Upper lobe of left lung (tissue), 6 donors: ENCODE results near the gene CNNM3. TPM values are rescaled to one million over a fixed set of nuclear protein-coding genes. Genes with fewer than 3 reads are reported as not detected.

Experiments used
- ATAC-seq, 2 donors: fragments of 200-7000 bp; cut with Tn5 transposase; one replicate each; pipeline ENCODE4 v1.9.1; 2022; ENCODE audit warnings: mild to moderate bottlenecking in 2 of 2, moderate library complexity in 2 of 2; ENCODE audit not compliant: low FRiP score in 2 of 2
- DNase-seq, 2 donors: peaks; one replicate each; pipeline ENCODE4 v3.0.0-alpha.2; 2019 to 2020
- H3K27ac ChIP-seq, 4 donors: fragments of 200-600 bp; sonication (generic); one replicate each; pipeline ENCODE4 v1.5.1; 2016 to 2019
- H3K27me3 ChIP-seq, 4 donors: fragments of 200-600 bp; sonication (generic); one replicate each; pipeline ENCODE4 v1.5.1; 2017 to 2019
- H3K36me3 ChIP-seq, 4 donors: fragments of 200-600 bp; sonication (generic); one replicate each; pipeline ENCODE4 v1.5.1; 2016 to 2019
- H3K4me1 ChIP-seq, 4 donors: fragments of 200-600 bp; sonication (generic); one replicate each; pipeline ENCODE4 v1.5.1; 2018 to 2019
- H3K4me3 ChIP-seq, 4 donors: fragments of 200-600 bp; sonication (generic); one replicate each; pipeline ENCODE4 v1.5.1; 2017 to 2019; ENCODE audit warnings: mild to moderate bottlenecking in 2 of 4, moderate library complexity in 1 of 4
- H3K9me3 ChIP-seq, 4 donors: fragments of 200-600 bp; sonication (generic); one replicate each; pipeline ENCODE4 v1.5.1; 2018 to 2019
- CTCF ChIP-seq, 6 experiments: fragments of 450-650 bp in 4 of 6; fragments of 200-600 bp in 2 of 6; sonication (generic) in 2 of 6; IDR thresholded peaks; one replicate each; pipeline ENCODE4 v1.5.1; 2016 to 2019; ENCODE audit warnings: antibody characterized with exemption in 6 of 6
- EP300 ChIP-seq, 4 donors: sonication (generic); formaldehyde crosslinking; IDR thresholded peaks; one replicate each; pipeline ENCODE4 v1.5.1; 2017; ENCODE audit warnings: antibody characterized with exemption in 4 of 4, control low read depth in 2 of 4
- POLR2A ChIP-seq, 4 donors: fragments of 450-650 bp; IDR thresholded peaks; one replicate each; pipeline ENCODE4 v1.5.1; 2016 to 2017; ENCODE audit warnings: antibody characterized with exemption in 4 of 4, mild to moderate bottlenecking in 2 of 4
- POLR2AphosphoS5 ChIP-seq, 2 donors: sonication (generic); formaldehyde crosslinking; IDR thresholded peaks; one replicate each; pipeline ENCODE4 v1.5.1; 2017; ENCODE audit warnings: antibody characterized with exemption in 2 of 2
- WGBS, 2 donors: methylation state at CpG; one replicate each; pipeline ENCODE4 v1.1.5; 2017 to 2018; 5-methylcytosine and 5-hydroxymethylcytosine counted together
- total RNA-seq, 6 donors: library from RNA; depleted of rRNA in 4 of 6; stranded (reverse); fragments of >200 nt in 4 of 6; gene quantifications; one replicate each; pipeline versions ENCODE4 v1.1.0 to v1.2.1, GENCODE V29; 2016 to 2021
- donor health status: DM: no; HTN: no; CAD: no; lungs with moderate emphysema.
- donor health status: DM: no; HTN: yes; CAD: no; lungs with severe emphysema.

CNNM3 gene
- total RNA-seq, 6 donors from 2014 or later = 17.2 to 52.4 (median 26.5) TPM

DNA sequence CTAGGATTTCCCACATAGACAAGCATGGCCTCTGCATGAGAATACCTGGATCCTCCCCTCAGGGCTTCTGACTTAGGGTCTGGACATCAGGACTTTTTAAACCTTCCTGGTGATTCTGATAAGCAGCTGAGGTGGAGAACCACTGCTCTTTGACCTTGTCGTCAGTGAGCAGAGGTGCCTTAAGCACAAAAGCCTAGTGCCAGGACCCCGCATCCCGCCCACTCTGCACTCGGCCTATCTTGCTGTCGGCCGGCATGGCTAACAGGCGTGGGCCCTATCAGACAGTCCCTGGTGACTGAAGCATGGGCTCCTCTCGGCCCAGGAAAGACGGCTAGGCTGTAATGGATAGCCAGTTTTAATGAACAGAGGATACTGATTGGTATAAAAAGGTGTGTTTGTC lies 21.5 kb downstream of the CNNM3 start:
- H3K9me3 ChIP-seq = no peaks in the 10 kb centered on the region
- no peak overlapping the region for H3K27ac ChIP-seq
- ATAC-seq (no peak), DNase-seq (no peak)
- no peak for TF ChIP-seq EP300 (IDR thresholded peaks at IDR 0.05)
- TF ChIP-seq POLR2AphosphoS5 (IDR thresholded peaks at IDR 0.05) = no peak
- TF ChIP-seq CTCF (IDR thresholded peaks at IDR 0.05) = no peak
- no peak for TF ChIP-seq POLR2A (IDR thresholded peaks at IDR 0.05)
- 94 to 97% methylated on average over 6 to 9 of the region's 9 CpGs for WGBS, 2 donors
- no peak overlapping the region for H3K4me3 ChIP-seq
- H3K4me1 ChIP-seq = peaks cover 10 to 22% (median 18%) of the 10 kb centered on the region in 4 donors
- H3K36me3 ChIP-seq = peaks cover 3 to 33% (median 15%) of the 10 kb centered on the region in 4 donors
- no peaks in the 10 kb centered on the region for H3K27me3 ChIP-seq

GRCh38 chr2:96838345-96839292 lies 22.6 kb downstream of the CNNM3 start:
- no peak for ATAC-seq
- Histone ChIP-seq H3K27me3 (no peaks in the 10 kb centered on the region), H3K27ac (peak overlapping the region in 2 of 4 donors; percentile 7 to 9), H3K4me3 (peak overlapping the region in 1 of 4 donors; percentile 32), H3K9me3 (no peaks in the 10 kb centered on the region), H3K4me1 (peaks cover 4 to 13% (median 12%) of the 10 kb centered on the region in 4 donors), H3K36me3 (peaks cover 3 to 24% (median 8%) of the 10 kb centered on the region in 4 donors)
- WGBS, 2 donors = 83 to 91% methylated on average over 21 to 22 of the region's 23 CpGs
- TF ChIP-seq CTCF (IDR thresholded peaks at IDR 0.05) (no peak), EP300 (IDR thresholded peaks at IDR 0.05) (no peak), POLR2AphosphoS5 (IDR thresholded peaks at IDR 0.05) (no peak), POLR2A (IDR thresholded peaks at IDR 0.05) (no peak)
- no peak for DNase-seq

DNA sequence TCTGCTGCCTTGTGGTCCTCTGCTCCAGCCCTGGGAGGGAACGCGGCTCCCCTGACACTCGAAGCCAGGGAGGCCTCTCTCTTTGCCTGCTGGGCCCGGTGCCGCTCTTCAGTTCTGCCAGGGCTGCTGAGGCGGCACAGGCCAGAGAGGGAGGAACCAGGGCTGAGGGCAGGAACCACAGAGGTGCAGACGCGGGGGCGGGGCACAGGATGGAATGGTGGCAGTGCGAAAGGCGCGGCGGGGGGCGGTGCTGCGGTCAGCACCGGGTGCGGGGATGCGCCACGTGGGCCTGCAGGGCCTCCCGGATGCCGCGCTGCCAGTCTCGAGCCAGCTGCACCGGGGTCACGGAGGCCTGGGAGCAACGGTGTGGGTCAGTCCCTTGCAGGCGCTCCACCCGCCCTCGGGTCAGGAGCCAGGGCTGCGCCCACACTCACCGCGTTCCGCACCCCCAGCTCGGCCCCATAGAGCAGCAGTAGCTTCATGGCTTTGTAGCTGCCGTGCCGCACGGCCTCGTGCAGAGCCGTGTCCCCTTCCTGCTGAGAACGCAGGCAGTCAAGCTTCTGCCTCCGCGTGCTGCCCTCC lies 23.3 kb downstream of the CNNM3 start:
- peaks cover 4 to 13% (median 12%) of the 10 kb centered on the region in 4 donors for H3K4me1 ChIP-seq
- peak overlapping the region in 2 of 4 donors; percentile 7 to 9 for H3K27ac ChIP-seq
- ATAC-seq (peak; percentile 68 to 78), DNase-seq (peak; percentile 79 to 93)
- H3K9me3 ChIP-seq = no peaks in the 10 kb centered on the region
- peak overlapping the region in 2 of 4 donors; percentile 25 to 32 for H3K4me3 ChIP-seq
- no peaks in the 10 kb centered on the region for H3K27me3 ChIP-seq
- TF ChIP-seq POLR2AphosphoS5 (IDR thresholded peaks at IDR 0.05) = peak in 1 of 2 donors; percentile 14
- no peak for TF ChIP-seq EP300 (IDR thresholded peaks at IDR 0.05)
- TF ChIP-seq POLR2A (IDR thresholded peaks at IDR 0.05) = no peak
- H3K36me3 ChIP-seq = peaks cover 3 to 18% (median 7%) of the 10 kb centered on the region in 4 donors
- WGBS, 2 donors = 37 to 62% methylated on average over 12 to 36 of the region's 42 CpGs

DNA sequence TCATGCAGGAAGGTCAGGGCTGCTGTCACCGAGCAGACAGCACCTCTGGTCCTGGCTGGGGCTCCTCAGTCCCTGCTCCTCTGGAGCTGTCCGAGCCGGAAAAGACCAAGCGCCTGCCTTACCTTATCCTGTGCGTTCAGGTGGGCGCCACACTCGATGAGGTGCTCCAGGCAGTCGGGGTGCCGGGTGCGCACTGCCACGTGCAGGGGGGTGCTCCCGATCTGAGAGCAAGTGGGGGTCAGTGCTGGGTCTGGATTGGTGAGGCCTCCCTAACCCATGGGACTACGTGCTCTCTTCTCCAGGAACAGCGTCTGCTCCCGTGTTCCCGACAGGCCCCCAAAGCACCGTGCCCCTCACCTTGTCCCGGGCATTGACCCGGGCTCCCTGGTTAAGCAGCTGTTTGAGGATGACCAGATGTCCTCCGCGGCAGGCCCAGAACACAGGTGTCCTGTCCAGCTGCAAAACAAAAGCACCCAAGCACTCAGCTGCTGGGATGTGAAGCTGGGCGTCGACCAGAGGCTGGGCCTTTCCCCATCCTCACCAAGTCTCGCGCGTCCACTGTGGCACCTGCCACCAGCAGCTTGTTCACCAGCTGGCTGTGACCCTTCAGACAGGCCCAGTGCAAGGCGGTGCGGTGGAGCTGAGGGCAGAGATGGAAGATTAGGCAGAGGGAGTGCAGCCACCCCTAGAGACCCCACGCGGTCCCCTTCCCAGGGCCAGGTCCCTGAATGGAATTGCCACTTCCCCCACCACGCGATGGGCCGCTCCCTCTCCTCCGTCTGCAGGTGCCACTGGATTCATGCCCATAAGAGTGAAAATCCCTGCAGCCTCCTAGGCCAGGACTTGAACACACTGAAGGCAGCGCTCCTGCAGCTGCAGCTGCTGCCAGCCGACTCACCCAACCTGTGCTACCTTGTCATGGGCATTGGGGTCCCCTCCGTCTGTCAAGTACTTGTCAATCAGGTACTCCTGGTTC lies 24.1 kb downstream of the CNNM3 start:
- Histone ChIP-seq H3K4me3 (no peak overlapping the region), H3K9me3 (no peaks in the 10 kb centered on the region), H3K27ac (no peak overlapping the region), H3K36me3 (peaks cover 0 to 16% (median 3%) of the 10 kb centered on the region in 4 donors), H3K27me3 (no peaks in the 10 kb centered on the region), H3K4me1 (peaks cover 4 to 13% (median 12%) of the 10 kb centered on the region in 4 donors)
- ATAC-seq (peak in 1 of 2 donors; percentile 5), DNase-seq (peak in 1 of 2 donors; percentile 67)
- TF ChIP-seq CTCF (IDR thresholded peaks at IDR 0.05) (no peak), POLR2A (IDR thresholded peaks at IDR 0.05) (no peak), EP300 (IDR thresholded peaks at IDR 0.05) (no peak), POLR2AphosphoS5 (IDR thresholded peaks at IDR 0.05) (no peak)
- WGBS, 2 donors = 89 to 94% methylated on average over 16 to 35 of the region's 37 CpGs
